Stimulated activated naive CD8-positive, alpha-beta T cell treated with anti-CD3 and anti-CD28 coated beads, Interleukin-15, Interleukin-2, amounts not matched to agents 100 ng/mL and 50 ng/mL, for 24 hours (primary cell): ENCODE data around the gene PMFBP1.
"Not testable (repeated sequence)": the region's sequence is repeated elsewhere in the genome, so short reads cannot be mapped to it uniquely, and the experiment has no call there.

Experiments used
- H3K27ac Mint-ChIP-seq: one replicate; pipeline ENCODE4 v1.8.0; 2021; ENCODE audit warnings: mild to moderate bottlenecking, mixed read lengths
- H3K27me3 Mint-ChIP-seq: one replicate; pipeline ENCODE4 v1.8.0; 2021; ENCODE audit warnings: mixed read lengths
- H3K36me3 Mint-ChIP-seq: one replicate; pipeline ENCODE4 v1.8.0; 2021; ENCODE audit warnings: low read depth, mixed read lengths
- H3K4me1 Mint-ChIP-seq: one replicate; pipeline ENCODE4 v1.8.0; 2021; ENCODE audit warnings: low read depth, mixed read lengths
- H3K4me3 Mint-ChIP-seq: one replicate; pipeline ENCODE4 v1.8.0; 2021; ENCODE audit warnings: mild to moderate bottlenecking, mixed read lengths
- H3K9me3 Mint-ChIP-seq: one replicate; pipeline ENCODE4 v1.8.0; 2021; ENCODE audit warnings: mixed read lengths

The PMFBP1 gene

DNA sequence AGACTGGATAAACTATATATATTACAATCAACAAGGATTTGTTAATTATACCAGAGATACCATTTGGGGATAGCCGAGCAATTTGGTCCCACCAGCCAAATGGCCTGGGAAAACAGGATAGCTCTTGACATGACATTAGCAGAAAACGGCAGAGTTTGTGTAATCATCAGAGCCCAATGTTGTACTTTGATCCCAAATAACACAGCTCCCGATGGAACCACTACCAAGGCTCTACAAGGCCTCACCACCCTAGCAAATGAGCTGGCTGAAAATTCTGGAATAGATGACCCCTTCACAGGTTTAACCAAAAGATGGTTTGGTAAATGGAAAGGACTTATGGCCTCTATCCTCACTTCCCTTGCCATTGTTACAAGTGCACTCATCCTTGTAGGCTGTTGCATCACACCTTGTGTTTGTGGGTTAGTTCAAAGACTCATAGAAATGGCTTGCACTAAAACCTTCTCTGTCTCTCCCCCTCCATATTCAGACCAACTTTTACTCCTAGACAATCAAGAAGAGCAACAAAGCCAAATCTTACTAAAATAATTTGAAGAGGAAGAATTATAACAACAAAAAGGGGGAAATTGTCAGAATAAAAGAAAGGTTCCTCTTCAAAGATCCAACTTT is 88.1 kb downstream of the PMFBP1 start:
- Mint-ChIP-seq H3K4me1 (no peaks in the 10 kb centered on the region), H3K27me3 (no peaks in the 10 kb centered on the region), H3K27ac (no peak overlapping the region), H3K4me3 (no peak overlapping the region), H3K36me3 (peaks cover 46% of the 10 kb centered on the region), H3K9me3 (peaks cover 10% of the 10 kb centered on the region)

- H3K36me3 Mint-ChIP-seq, H3K4me1 Mint-ChIP-seq, H3K4me3 Mint-ChIP-seq: not testable (repeated sequence)
These were observed 94.8 kb downstream of the PMFBP1 start for GRCh38 chr16:72076991-72077706.

GRCh38 chr16:72075067-72075466 is 96.9 kb downstream of the PMFBP1 start:
- not testable (repeated sequence) for H3K9me3 Mint-ChIP-seq, H3K4me1 Mint-ChIP-seq, H3K27ac Mint-ChIP-seq, H3K27me3 Mint-ChIP-seq, H3K36me3 Mint-ChIP-seq, H3K4me3 Mint-ChIP-seq

More at GRCh38 chr16:72076991-72077706, 94.8 kb downstream of the PMFBP1 start:
- H3K27me3 Mint-ChIP-seq, H3K27ac Mint-ChIP-seq, H3K9me3 Mint-ChIP-seq: not testable (repeated sequence)

DNA sequence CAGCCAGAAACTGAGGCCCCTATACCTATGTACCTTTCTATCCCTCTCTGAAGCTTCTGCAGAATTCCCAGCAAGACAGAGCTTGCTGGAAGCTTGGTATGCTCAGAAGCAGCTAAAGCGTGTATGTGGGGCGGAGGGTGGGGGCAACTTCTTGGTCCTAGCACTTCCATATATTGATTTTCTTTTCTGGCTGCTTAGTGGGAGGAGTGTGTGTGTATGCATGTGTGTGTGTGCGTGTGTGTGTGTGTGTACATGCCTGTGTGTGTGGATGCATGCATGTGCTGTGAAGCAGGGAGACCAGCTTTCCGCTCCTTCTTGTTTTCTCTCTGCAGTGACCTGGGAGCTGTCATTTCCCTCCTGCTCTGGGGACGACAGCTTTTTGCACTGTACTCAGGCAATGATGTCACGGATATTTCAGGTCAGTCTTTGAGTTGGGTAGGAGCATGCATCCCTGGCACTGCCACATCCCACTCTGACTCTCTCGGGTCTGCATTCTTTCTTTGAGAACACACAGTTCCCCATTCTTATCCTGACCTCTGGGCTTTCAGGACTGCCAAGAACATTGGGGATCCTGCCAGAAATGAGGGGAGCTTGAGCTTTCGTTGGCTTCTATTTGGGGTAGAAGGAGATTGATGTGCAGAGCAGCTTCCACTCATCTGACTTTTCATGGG is 98.3 kb downstream of the PMFBP1 start:
- no peaks in the 10 kb centered on the region for H3K36me3 Mint-ChIP-seq
- H3K27ac Mint-ChIP-seq, result no peak overlapping the region
- H3K9me3 Mint-ChIP-seq, result no peaks in the 10 kb centered on the region
- no peaks in the 10 kb centered on the region for H3K27me3 Mint-ChIP-seq
- no peaks in the 10 kb centered on the region for H3K4me1 Mint-ChIP-seq
- no peak overlapping the region for H3K4me3 Mint-ChIP-seq

- H3K36me3 Mint-ChIP-seq, result no peaks in the 10 kb centered on the region
- no peaks in the 10 kb centered on the region for H3K9me3 Mint-ChIP-seq
- no peak overlapping the region for H3K4me3 Mint-ChIP-seq
- no peaks in the 10 kb centered on the region for H3K4me1 Mint-ChIP-seq
- no peak overlapping the region for H3K27ac Mint-ChIP-seq
- no peaks in the 10 kb centered on the region for H3K27me3 Mint-ChIP-seq
These were observed 99.2 kb downstream of the PMFBP1 start for GRCh38 chr16:72072514-72073342.
